Right lobe of liver (tissue), 6 donors: ENCODE measurements around the gene INMT. TPM values are rescaled to one million over a fixed set of nuclear protein-coding genes. Genes with fewer than 3 reads are reported as not detected.

Experiments used
- ATAC-seq, 4 donors: fragments of 200-7000 bp; cut with Tn5 transposase; one replicate each; pipeline ENCODE4 v1.9.1; 2020; ENCODE audit warnings: mild to moderate bottlenecking in 4 of 4, moderate library complexity in 4 of 4
- DNase-seq, 3 donors: peaks; one replicate each; pipeline ENCODE4 v3.0.0-alpha.2; 2020
- H3K27ac ChIP-seq, 3 donors: fragments of 200-600 bp; one replicate each; pipeline ENCODE4 v1.8.0; 2022
- H3K27me3 ChIP-seq, 2 donors: fragments of 200-600 bp; one replicate each; pipeline ENCODE4 v1.8.0; 2022
- H3K36me3 ChIP-seq, 4 donors: fragments of 200-600 bp; sonication (generic) in 1 of 4; one replicate each; pipeline versions ENCODE4 v1.5.1 to v1.8.0; 2017 to 2022; ENCODE audit warnings: control low read depth in 1 of 4
- H3K4me1 ChIP-seq, 4 donors: fragments of 200-600 bp; sonication (generic) in 1 of 4; one replicate each; pipeline versions ENCODE4 v1.5.1 to v1.8.0; 2017 to 2022; ENCODE audit warnings: control low read depth in 1 of 4
- H3K4me3 ChIP-seq, 3 donors: fragments of 200-600 bp; one replicate each; pipeline ENCODE4 v1.8.0; 2022
- H3K9me3 ChIP-seq, 4 donors: fragments of 200-600 bp; sonication (generic) in 1 of 4; one replicate each; pipeline versions ENCODE4 v1.5.1 to v1.8.0; 2017 to 2022; ENCODE audit warnings: control low read depth in 1 of 4
- POLR2A ChIP-seq: fragments of 450-650 bp; IDR thresholded peaks from one replicate; pipeline ENCODE4 v1.6.1; 2017; ENCODE audit warnings: antibody characterized with exemption, mild to moderate bottlenecking
- WGBS: methylation state at CpG from one replicate; pipeline ENCODE4 v1.1.6; 2018; ENCODE audit warnings: low coverage, low lambda C conversion rate; ENCODE audit not compliant: insufficient coverage; ENCODE audit errors: missing lambda C conversion rate; 5-methylcytosine and 5-hydroxymethylcytosine counted together
- intact Hi-C, 2 donors: fragments of 100-400 bp; cut with DNase I; formaldehyde crosslinking; loops; one replicate each; pipeline versions ENCODE4 v1.11.2 to v1.14.1; 2022
- total RNA-seq, 6 experiments: library from RNA; depleted of rRNA in 2 of 6; stranded (reverse); fragments of >200 nt in 2 of 6; fragmentation: NEBNext Ultra II Directional in 3 of 6; extraction: Animal tissue kit (Norgen Biotek cat#: 25700) in 3 of 6; gene quantifications; one replicate each; pipeline versions ENCODE4 v1.1.0 to v1.2.4, GENCODE V29; 2016 to 2023
- TF ChIP-seq, protein P1 (sequence below), 4 donors: fragments of 200-600 bp in 3 of 4; fragments of 450-650 bp in 1 of 4; IDR thresholded peaks; one replicate each; pipeline versions ENCODE4 v1.5.1 to v1.8.0; 2016 to 2022; ENCODE audit warnings: antibody characterized with exemption in 4 of 4, mild to moderate bottlenecking in 2 of 4
- donor health status: DM: no; HTN: yes; CAD: no.
- donor health status: DM: no; HTN: no; CAD: no.
- donor health status: DM: no; HTN: no; CAD: no.
- donor health status: DM: no; HTN: yes; CAD: no.
- donor health status: DM: no; HTN: yes; CAD: no.

INMT gene
- total RNA-seq, 6 experiments from 2014 or later, result 14.7 to 58.9 (median 35.5) TPM

DNA sequence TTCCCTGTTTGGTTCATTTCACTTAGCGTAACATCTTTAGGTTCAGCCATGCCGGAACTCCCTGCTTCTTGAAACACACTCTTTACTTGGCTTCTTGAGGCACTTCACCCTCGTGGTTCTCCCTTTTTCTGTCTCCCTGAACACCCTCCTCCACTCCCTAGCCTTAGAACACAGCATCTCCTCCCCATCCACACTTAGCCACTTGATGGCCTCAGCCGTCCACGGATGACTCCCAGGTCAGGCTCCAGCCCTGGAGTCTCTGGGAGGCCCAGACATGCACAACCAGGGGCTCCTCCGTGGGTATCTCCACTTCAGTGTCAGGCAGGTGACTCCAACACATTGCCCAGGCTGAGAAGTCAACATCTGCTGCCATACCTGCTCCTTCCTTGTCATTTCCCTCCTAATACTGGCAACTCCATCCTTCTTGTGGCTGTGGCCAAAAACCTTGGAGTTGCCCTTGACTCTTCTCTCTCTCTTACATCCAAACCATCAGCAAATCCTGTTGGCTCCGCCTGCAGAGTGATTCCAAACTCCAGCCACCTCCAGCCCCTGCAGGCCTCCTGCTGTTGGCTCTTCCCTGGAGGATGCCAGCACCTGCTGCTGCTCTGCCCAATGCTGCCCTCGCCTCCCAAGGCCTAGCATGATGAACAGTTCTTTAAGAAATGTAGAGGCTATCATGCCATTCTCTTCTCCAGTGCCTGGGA is 8.4 kb upstream of the INMT start:
- no peaks in the 10 kb centered on the region for H3K4me1 ChIP-seq
- no peaks in the 10 kb centered on the region for H3K36me3 ChIP-seq
- intact Hi-C loops, result no loop called here
- 62% methylated on average over 8 of the region's 8 CpGs for WGBS
- H3K9me3 ChIP-seq, result no peaks in the 10 kb centered on the region
- no peak overlapping the region for H3K27ac ChIP-seq
- H3K4me3 ChIP-seq, result no peak overlapping the region
- no peaks in the 10 kb centered on the region for H3K27me3 ChIP-seq
- no peak for DNase-seq
- TF ChIP-seq, protein P1, sequence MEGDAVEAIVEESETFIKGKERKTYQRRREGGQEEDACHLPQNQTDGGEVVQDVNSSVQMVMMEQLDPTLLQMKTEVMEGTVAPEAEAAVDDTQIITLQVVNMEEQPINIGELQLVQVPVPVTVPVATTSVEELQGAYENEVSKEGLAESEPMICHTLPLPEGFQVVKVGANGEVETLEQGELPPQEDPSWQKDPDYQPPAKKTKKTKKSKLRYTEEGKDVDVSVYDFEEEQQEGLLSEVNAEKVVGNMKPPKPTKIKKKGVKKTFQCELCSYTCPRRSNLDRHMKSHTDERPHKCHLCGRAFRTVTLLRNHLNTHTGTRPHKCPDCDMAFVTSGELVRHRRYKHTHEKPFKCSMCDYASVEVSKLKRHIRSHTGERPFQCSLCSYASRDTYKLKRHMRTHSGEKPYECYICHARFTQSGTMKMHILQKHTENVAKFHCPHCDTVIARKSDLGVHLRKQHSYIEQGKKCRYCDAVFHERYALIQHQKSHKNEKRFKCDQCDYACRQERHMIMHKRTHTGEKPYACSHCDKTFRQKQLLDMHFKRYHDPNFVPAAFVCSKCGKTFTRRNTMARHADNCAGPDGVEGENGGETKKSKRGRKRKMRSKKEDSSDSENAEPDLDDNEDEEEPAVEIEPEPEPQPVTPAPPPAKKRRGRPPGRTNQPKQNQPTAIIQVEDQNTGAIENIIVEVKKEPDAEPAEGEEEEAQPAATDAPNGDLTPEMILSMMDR (IDR thresholded peaks at IDR 0.05), result peak in 3 of 4 donors; percentile 13 to 20 (median 17)
- TF ChIP-seq POLR2A, result no peak
- ATAC-seq, result peak; percentile 34 to 59 (median 38)

DNA sequence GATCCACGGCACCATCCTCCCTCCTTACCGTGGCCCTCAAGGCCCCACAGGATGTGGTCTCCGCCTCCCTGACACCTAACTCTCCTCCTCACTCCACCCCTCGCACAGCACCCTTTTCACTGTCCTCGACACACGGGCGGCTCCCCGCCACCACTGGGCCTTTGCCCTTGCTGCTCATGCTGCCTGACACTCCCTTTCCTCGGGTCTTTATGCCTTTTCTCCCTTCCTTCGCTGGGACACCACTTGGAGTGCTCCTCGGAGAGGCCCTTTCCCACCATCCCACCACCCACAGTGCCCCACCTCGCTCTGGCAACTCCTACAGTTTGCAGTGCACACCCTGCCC is 7.9 kb upstream of the INMT start:
- intact Hi-C loops, result no loop called here
- no peak overlapping the region for H3K4me3 ChIP-seq
- H3K27me3 ChIP-seq, result no peaks in the 10 kb centered on the region
- H3K9me3 ChIP-seq, result no peaks in the 10 kb centered on the region
- ATAC-seq (no peak), DNase-seq (no peak)
- H3K27ac ChIP-seq, result no peak overlapping the region
- WGBS, result 74% methylated on average over 12 of the region's 12 CpGs
- TF ChIP-seq POLR2A, result no peak
- TF ChIP-seq, protein P1 (IDR thresholded peaks at IDR 0.05), result no peak
- H3K36me3 ChIP-seq, result no peaks in the 10 kb centered on the region
- no peaks in the 10 kb centered on the region for H3K4me1 ChIP-seq

DNA sequence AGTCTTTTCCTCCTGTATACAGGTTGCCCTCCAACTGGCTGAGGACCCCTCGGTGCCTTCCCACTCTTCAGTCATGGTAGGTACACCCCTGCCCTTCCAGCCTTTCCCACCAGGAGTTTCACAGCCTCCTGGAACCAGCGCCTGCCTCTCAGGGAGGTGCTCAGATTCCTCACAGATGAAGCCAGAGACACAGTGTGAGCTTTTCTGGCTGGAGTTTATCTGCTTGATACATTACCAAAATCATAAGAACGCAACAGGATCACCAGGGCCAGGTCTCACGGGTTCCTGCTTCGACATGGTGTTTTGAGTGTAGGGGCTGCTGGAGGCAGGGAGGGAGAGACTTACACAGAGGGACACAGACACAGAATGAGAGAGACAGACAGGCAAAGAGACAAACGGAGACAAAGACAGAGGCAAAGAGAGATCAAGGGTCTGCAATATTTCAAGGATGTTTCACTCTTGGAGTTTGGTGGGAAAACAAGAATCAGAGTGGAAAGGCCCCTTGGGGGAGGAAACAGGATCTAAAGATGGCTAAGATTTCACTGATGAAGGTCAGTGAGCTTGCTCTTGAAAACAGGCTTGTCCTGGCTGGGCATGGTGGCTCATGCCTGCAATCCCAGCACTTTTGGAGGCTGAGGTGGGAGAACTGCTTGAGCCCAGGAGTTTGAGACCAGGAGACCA is 6.5 kb upstream of the INMT start:
- TF ChIP-seq, protein P1 (IDR thresholded peaks at IDR 0.05), result no peak
- TF ChIP-seq POLR2A, result no peak
- intact Hi-C loops, result no loop called here
- Histone ChIP-seq H3K9me3 (no peaks in the 10 kb centered on the region), H3K27ac (no peak overlapping the region), H3K27me3 (no peaks in the 10 kb centered on the region), H3K4me1 (no peaks in the 10 kb centered on the region), H3K36me3 (no peaks in the 10 kb centered on the region), H3K4me3 (no peak overlapping the region)
- 78% methylated on average over 5 of the region's 6 CpGs for WGBS
- ATAC-seq (no peak), DNase-seq (no peak)

DNA sequence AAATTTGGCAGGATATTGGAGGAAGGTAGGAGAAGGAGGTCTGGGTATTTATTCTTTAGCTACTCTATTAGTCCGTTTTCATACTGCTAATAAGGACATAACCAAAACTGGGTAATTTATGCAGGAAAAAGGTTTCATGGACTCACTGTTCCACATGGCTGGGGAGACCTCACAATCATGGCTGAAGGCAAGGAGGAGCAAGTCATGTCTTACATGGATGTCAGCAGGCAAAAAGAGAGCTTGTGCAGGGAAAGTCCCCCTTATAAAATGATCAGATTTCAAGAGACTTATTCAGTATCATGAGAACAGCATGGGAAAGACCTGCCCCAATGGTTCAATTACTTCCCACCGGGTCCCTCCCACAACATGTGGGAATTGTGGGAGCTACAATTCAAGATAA is 1.9 kb upstream of the INMT start:
- Histone ChIP-seq H3K36me3 (no peaks in the 10 kb centered on the region), H3K4me3 (no peak overlapping the region), H3K9me3 (no peaks in the 10 kb centered on the region), H3K27ac (no peak overlapping the region), H3K4me1 (no peaks in the 10 kb centered on the region), H3K27me3 (no peaks in the 10 kb centered on the region)
- DNase-seq (no peak), ATAC-seq (no peak)
- 67% methylated on average over 1 of the region's 2 CpGs for WGBS
- intact Hi-C loops, result no loop called here
- TF ChIP-seq, protein P1 (IDR thresholded peaks at IDR 0.05), result no peak
- TF ChIP-seq POLR2A, result no peak
